ENCODE data around the gene MCHR2. TPM values are rescaled to one million over a fixed set of nuclear protein-coding genes. Genes with fewer than 3 reads are reported as not detected.

Gene MCHR2
- total RNA-seq, 1 experiment from 2014 or later, result not detected

GRCh38 chr6:99940582-99940981 is 53.4 kb downstream of the MCHR2 start:
- ChIA-PET RAD21 (ENCODE audit: low non-redundant PET in 1 of 2, low total read pairs in 2 of 2, uncharacterized antibody in 2 of 2, unreplicated experiment in 2 of 2) (no interaction called here), POLR2A (no interaction called here), CTCF (no interaction called here)
- BruUV-seq (replicated peaks), result no TSS peak
- Histone ChIP-seq H3K4me1 (ENCODE audit: control insufficient read depth in 1 of 2, insufficient read depth in 2 of 2, low read length in 2 of 2) (no peaks in the 10 kb centered on the region), H3K9me2 (ENCODE audit: insufficient read depth) (no peaks in the 10 kb centered on the region), H3K79me2 (ENCODE audit: insufficient read depth, low read length) (no peaks in the 10 kb centered on the region), H2AFZ (ENCODE audit: low read depth, low read length, poor library complexity, severe bottlenecking) (no peak overlapping the region), H3K4me3 (replicated peaks in 1 of 2; ENCODE audit: low read depth in 1 of 2, low read length in 2 of 2) (no peak overlapping the region), H3K36me3 (ENCODE audit: control insufficient read depth in 1 of 2, insufficient read depth in 2 of 2, low read length in 2 of 2) (no peaks in the 10 kb centered on the region), H3K4me2 (ENCODE audit: low read length) (no peak overlapping the region), H3K27ac (ENCODE audit: low read depth, low read length) (no peak overlapping the region), H3K27me3 (ENCODE audit: insufficient read depth, low read length) (no peaks in the 10 kb centered on the region), H3K9ac (ENCODE audit: low read length) (no peak overlapping the region), H4K20me1 (ENCODE audit: insufficient read depth) (no peaks in the 10 kb centered on the region), H3K9me3 (ENCODE audit: control insufficient read depth in 1 of 2, insufficient read depth in 1 of 2, low read depth in 1 of 2, low read length in 2 of 2) (no peaks in the 10 kb centered on the region)
- intact Hi-C loops (cut with micrococcal nuclease), result no loop called here
- ATAC-seq (no peak), DNase-seq (ENCODE audit: low read depth, low spot score) (no peak)
- TF ChIP-seq EZH2phosphoT487 (IDR thresholded peaks at IDR 0.05; ENCODE audit: borderline replicate concordance), result no peak
- no peak for TF ChIP-seq CBX3 (IDR thresholded peaks at IDR 0.05; ENCODE audit: low read depth)
- no peak for TF ChIP-seq SIN3A (IDR thresholded peaks at IDR 0.05; ENCODE audit: low read depth)
- no peak for TF ChIP-seq ZNF274 (IDR thresholded peaks at IDR 0.05; ENCODE audit: low read depth, low read length)

GRCh38 chr6:99933129-99933528 is 60.9 kb downstream of the MCHR2 start:
- H3K27ac ChIP-seq (ENCODE audit: low read depth, low read length), result no peak overlapping the region
- peak overlapping the region; percentile 33; the same call in 1 of the 2 replicates for H3K4me2 ChIP-seq (ENCODE audit: low read length)
- no peaks in the 10 kb centered on the region for H3K9me3 ChIP-seq (ENCODE audit: control insufficient read depth in 1 of 2, insufficient read depth in 1 of 2, low read depth in 1 of 2, low read length in 2 of 2)
- H3K9me2 ChIP-seq (ENCODE audit: insufficient read depth), result no peaks in the 10 kb centered on the region
- no TSS peak for BruUV-seq (replicated peaks)
- H3K79me2 ChIP-seq (ENCODE audit: insufficient read depth, low read length), result no peaks in the 10 kb centered on the region
- no peak overlapping the region for H3K4me3 ChIP-seq (replicated peaks in 1 of 2; ENCODE audit: low read depth in 1 of 2, low read length in 2 of 2)
- H2AFZ ChIP-seq (ENCODE audit: low read depth, low read length, poor library complexity, severe bottlenecking), result peak overlapping the region; percentile 74
- DNase-seq (ENCODE audit: low read depth, low spot score) (no peak), ATAC-seq (no peak)
- H3K9ac ChIP-seq (ENCODE audit: low read length), result no peak overlapping the region
- ChIA-PET POLR2A (no interaction called here), CTCF (no interaction called here), RAD21 (ENCODE audit: low non-redundant PET in 1 of 2, low total read pairs in 2 of 2, uncharacterized antibody in 2 of 2, unreplicated experiment in 2 of 2) (no interaction called here)
- no peaks in the 10 kb centered on the region for H3K27me3 ChIP-seq (ENCODE audit: insufficient read depth, low read length)
- peaks cover 0 to 6% of the 10 kb centered on the region in 2 experiments; a peak in 1 of 4 replicates for H3K4me1 ChIP-seq (ENCODE audit: control insufficient read depth in 1 of 2, insufficient read depth in 2 of 2, low read length in 2 of 2)
- TF ChIP-seq ZBTB33 (IDR thresholded peaks at IDR 0.05; ENCODE audit: extremely low read depth, insufficient replicate concordance, low read length) (no peak), POLR2A (IDR thresholded peaks at IDR 0.05; ENCODE audit: borderline replicate concordance, extremely low read depth, insufficient read depth, insufficient read length) (no peak), CTCF (IDR thresholded peaks at IDR 0.05 in 2 of 3, conservative IDR thresholded peaks at IDR 0.05 in 1 of 3; ENCODE audit: borderline replicate concordance in 1 of 3, insufficient read depth in 1 of 3, low read depth in 2 of 3, low read length in 2 of 3) (no peak)
- no peaks in the 10 kb centered on the region for H4K20me1 ChIP-seq (ENCODE audit: insufficient read depth)
- intact Hi-C loops (cut with micrococcal nuclease), result no loop called here
- no peaks in the 10 kb centered on the region for H3K36me3 ChIP-seq (ENCODE audit: control insufficient read depth in 1 of 2, insufficient read depth in 2 of 2, low read length in 2 of 2)
